HL-60/S4 treated with phorbol 12-myristate 13-acetate at 8.2 ng/mL for 4 days and 3 days (cell line): ENCODE data around the gene CSRNP3.
"Not testable (repeated sequence)": the region's sequence is repeated elsewhere in the genome, so short reads cannot be mapped to it uniquely, and the experiment has no call there.

Experiments
- in situ Hi-C: fragments of 300-500 bp; cut with MboI; formaldehyde crosslinking; loops from 2 replicates; pipeline ENCODE4 v1.15.0; 2022; ENCODE audit warnings: low sequenced_read_pairs

Gene CSRNP3

DNA sequence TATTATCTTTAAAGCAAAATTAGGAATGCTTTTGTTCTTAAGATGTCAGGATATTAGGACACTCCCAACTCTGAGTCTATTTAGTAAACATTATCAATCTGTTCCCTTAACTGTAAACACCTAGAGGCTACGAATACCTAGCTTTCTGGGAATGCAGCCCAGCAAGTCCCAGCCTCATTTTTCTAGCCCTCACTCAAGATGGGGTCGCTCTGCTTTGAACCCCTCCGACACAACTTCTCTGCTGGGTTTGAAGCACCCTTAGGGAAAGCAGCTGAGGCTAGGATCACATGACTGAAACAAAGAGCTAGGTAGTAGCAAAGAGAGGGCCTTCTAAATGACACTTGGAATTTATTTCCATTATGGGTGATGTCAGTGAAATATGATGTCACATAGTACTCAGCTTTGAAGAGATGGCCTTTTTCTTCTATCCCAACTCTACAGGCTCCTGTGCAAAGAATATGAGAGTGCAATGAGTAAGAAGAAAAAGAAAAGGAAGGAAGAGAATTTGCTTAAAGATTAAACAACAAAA, 114.7 kb downstream of the CSRNP3 start:
- in situ Hi-C loops: no loop called here

DNA sequence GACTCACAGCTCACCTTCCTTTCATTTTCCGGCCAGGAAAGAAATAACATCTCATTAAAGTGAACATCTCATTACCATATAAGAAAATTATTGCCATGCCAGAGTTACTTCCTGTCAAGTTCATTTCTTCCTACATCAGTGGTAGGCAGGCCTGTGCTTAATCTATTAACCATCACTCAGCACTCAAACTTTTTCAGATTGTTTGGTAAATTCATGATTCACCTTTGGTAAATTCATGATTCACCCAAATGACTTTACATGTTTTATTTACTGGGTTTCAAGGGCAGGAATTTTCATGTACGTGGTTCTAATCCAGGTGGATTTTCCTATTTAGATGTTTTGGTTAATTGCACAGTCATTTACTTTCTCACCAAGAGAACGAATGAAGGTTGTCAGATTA, 116.5 kb downstream of the CSRNP3 start:
- in situ Hi-C loops: no loop called here

DNA sequence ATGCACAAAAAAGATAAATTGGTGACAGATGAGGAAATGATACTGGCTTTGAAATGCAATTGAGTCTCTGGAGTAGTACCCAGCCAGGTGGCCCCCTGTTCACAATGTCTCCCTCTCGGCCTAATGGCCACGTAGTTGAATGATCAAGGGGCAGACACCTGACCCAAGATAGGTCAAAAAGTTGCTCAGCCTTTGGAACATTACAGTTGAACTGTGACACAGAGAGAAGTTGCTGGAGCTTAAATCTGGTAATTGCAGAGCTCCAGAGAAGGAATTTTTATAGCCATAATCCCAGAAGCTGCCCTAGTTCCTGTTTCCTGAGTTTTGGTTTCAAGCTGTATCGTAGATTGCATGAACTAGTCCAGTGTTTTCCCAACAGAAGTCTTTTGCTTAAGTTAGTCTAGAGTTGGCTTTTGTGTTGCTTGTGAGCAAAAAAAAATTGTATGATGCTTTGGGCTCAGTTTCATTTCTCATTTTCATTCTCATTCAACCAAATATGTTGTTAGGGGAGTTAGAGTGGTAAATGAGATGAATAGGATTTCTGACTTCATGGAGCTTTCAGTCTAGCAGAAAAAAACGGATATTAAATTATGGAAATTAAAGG, 117.9 kb downstream of the CSRNP3 start:
- in situ Hi-C loops: no loop called here

DNA sequence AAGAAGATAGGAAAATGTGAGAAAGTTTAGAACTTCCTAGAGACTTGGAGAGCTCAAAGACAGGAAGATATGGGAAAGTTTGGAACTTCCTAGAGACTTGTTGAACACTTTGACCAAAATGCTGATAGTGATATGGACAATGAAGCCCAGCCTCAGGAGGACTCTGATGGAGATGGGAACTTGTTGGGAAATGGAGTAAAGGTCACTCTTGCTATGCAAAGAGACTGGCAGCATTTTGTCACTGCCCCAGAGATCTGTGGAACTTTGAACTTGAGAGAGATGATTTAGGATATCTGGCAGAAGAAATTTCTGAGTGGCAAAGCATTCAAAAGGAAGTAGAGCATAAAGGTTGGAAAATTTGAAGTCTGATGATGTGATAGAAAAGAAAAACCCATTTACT, 121.5 kb downstream of the CSRNP3 start:
- in situ Hi-C loops: not testable (repeated sequence)

DNA sequence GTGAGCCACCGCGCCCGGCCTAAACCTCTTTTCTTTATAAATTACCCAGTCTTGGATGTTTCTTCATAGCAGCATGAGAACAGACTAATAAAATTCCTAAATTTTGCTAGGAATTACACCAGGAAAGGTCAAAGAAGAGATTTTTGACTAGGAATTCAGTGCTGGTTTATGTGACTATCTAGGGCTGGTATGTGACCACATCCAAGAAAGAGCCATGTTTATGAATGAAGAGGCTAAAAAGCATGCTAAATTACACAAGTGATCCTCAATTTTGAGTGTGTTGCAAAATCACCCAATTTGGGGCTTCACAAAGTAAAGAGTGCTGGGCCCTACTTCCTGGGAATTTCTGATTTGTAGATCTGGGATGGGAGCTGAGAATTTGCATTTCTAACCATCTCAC, 123.6 kb downstream of the CSRNP3 start:
- in situ Hi-C loops: no loop called here

DNA sequence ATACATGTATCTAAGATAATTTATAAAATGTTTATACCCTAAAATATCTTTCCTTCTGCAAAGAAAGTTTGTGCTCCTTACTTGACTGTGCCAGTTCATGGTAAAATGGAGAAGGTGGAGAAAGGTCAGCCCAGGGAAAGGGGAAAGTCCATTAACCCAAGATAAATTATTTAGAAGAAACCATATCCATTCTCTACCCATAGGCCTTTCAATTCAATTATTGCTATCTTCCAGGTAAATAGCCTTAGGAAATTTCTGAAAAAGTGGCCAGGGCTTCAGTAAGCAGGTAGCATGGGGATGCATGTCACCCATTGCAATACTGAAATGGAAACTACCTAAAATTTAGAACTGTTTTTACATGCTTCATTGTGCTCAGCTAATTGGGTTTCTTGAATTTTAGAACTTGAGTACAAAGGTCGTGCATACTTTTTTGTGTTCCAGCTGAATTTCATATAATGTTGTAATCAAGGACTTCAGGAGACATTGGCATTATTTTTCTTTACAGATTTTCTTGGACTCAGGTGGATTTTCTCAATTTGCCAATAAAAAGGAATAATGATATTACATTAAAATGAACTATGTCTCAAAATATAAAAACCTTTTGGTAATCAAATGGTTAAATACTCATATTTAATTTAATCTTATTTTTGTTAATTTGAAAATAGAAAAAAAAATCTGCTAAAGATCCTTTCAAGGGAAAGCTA, 124.9 kb downstream of the CSRNP3 start:
- in situ Hi-C loops: no loop called here

DNA sequence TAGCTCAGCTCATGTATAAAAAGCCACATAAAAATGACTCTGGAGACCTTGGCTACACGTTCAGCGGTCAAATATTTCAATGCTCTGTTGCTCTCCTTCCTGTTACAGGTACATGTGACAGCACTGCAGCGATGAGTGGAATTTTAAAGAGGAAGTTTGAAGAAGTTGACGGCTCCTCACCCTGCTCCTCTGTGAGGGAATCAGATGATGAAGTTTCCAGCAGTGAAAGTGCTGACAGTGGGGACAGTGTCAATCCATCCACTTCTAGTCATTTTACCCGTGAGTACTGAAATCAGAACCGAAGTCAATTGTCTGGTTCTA, 125.4 kb downstream of the CSRNP3 start:
- in situ Hi-C loops: no loop called here

DNA sequence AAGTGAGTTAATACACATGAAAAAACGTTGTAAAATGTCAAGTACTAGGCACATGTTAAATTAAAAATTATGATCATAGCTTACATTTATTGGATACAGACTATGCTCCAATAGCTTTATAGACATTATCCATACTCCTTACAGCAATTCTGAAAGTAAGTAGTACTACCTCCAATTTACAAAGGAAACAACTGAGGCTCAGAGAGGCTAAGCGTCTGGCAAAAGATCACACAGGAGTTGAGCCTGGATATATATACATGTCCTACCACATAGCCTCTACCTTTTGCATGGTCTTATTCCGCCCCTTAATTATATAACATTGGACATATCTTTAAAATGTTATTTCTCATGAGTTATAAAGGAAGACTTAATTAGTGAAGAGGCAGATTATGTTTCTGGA, 127.3 kb downstream of the CSRNP3 start:
- in situ Hi-C loops: no loop called here

DNA sequence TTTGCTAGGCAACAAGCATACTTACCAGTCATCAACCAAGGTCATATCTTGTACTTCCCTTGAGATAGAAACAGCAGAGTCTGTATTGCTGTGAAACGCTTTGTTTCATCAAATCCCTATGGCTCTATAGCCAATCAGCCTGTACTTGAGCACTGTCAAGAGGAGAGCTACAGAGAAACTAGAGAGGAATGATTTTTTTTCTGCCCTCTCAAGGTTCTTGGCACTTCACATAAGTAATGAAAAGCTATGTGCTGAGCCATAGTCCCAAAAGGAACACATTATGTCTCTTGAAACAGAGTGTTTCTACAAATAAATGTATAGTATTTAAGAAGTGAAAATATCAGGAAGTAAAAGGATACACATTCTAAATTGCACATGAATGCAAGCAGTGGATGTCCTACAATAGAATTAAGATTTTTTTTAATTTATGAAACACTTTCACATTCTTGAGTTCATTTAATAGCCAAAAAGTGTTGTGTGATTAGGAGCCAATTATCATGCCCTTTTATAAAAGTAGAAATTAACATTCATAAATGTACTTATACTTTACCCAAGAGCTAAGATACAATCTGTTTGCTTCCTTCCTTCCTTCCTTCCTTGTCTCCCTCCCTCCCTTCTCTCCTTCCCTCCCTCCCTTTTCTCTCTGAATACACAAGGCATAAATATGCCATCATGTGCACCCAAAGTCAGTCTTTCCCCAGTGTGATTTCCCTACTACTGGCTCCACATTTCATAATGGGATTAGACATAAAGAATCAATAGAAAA, 131.8 kb downstream of the CSRNP3 start:
- in situ Hi-C loops: no loop called here

DNA sequence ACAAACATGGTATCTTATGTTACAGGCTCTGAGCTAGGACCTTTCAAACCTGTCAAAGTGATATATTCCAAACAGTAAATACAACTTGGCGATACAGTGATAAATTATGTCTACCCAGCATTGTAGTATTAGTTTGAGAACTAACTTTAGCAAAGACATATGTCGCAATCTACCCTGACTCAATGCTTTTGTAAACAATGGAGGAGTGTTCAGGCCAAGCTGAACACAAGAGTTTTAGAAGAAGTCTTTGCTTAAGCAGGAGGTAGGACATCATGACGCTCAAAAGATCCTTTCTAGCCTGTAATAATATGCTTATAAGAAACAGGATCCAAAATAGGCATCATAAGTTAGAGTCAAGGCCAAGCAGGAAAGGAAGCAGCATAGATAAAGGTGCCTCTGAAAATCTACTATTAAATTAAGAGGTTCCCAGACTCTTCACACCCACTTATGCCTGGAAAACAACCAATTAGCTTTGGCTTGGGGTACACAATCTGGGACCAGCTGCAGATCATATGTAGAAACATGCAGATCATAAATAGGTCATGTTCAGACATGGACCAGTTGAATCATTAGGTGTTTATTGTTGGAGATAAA, 132.5 kb downstream of the CSRNP3 start:
- in situ Hi-C loops: no loop called here

DNA sequence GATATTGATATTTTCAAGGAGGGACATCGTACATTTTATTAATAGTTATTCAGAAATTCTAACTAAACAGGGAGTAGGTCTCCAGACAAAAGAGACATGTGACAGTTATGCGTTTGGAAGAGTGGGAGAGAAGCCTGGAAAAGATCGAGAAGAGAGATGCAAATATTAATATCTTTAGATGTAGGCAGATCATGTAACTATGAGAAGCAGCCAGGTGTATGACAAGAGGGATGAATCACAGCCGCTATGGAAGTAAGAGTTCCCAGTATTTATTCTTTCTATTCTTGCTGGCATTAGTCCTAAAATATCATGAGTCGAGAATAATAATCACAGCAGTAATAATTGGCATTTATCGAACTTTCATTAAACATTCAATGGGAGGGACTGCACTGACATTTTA, 140.2 kb downstream of the CSRNP3 start:
- in situ Hi-C loops: no loop called here

DNA sequence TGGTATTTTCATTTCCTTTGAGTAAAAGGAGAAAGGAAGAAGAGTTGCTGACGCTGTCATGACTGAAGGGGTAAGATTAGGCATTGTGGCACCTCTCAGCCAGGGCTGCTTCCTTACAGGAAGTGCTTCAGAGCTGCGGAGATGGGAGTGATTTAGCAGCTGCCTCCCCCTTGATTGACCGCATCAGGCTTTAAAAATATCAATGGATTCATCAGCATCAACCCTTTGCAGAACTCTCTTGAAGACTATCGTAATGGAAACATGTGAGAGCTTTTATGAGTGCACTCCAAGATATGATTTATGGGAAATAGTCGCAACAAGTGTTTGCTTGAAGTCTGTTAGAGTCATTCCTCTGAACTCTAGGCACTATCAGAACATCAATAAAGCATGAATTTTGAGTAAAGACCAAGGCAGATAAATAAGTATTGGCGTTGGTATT, 141.1 kb downstream of the CSRNP3 start:
- in situ Hi-C loops: no loop called here

DNA sequence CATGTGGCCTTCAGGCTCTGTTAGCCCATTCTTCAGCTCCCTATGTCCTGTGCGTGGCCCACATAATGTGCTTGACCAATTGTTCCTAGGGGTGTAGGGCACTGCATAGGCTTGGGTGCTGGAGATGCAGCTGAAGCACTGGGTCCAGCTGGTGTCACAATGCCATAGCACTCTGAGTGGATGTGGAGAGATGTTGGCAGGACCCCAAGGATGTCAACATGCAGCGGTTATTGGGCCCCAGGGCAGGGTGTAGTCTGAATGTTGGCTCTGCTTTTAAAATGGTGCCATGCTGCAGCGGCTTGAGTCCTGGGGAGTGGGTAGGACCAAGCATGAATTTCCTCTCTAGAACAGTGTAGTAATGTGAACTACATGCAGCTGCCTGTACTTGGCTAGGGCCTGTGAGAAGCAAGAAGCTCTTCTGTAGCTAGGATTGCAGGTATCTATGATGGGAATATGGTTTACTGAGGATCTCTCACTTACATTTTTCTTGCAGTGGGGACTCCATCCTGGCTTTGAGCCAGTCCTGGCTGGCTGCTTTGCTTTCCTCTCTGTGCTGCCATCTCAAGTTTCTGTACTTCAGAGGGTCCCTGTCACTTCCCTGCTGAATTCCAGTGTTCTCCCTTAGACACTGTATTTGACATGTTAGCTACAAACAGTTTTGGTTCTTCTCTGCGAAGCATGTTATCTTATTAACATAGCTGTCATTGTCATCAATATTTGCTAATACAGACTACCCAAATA, 148.4 kb downstream of the CSRNP3 start:
- in situ Hi-C loops: no loop called here

DNA sequence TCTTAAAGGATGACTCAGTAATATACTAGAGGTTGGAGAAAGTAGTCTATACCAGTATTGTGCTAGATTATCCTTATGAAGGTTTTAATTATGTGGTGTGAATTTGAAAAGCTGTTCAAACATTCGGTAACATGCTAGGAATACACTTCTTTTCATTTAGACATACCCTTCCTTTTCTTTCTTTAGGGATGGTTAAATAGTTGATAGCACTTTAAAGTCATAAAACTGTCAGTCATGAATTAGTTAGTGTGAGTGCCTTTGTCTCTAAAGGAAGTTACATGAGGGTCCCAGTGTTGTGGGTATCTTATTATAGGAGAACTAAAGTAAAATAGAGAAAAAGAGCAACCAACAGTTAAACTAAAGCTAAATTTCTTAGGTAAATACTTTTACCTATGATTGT, 149.3 kb downstream of the CSRNP3 start:
- in situ Hi-C loops: no loop called here

DNA sequence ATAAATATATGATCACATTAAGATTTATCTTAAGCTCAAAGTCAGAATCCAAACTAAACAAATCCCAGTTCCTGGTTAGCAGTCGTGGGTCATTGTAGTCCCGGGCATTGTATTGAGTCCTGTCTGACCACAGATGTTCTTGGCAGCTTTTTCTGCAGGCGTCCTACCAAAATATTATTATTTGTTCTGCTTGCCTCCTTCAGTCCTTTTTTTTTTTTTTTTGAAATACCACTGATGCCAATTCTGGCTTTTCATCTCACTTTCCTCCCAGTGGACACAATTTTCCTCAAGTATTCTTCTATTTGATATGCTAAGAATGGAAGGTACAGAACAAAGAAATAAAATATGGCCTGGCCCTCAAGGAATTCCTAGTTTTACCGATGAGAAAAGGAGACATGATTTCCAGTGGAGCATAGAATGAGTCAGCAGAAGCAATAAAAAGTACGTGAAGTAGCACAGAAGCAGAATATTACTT, 151.6 kb downstream of the CSRNP3 start:
- in situ Hi-C loops: no loop called here

DNA sequence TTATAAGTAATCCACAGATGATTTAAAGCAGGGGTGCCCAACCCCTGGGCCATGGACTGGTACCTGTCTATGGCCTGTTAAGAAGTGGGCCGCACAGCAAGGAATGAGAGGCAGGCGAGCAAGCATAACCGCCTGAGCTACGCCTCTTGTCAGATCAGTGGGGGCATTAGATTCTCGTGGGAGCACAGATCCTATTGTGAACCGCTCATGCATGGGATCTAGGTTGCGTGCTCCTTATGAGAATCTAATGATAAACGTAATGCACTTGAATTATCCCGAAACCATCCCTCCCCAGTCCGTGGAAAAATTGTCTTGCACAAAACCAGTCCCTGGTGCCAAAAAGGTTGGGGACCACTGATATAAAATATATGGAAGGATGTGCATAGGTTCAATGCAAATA, 153.7 kb downstream of the CSRNP3 start:
- in situ Hi-C loops: no loop called here

DNA sequence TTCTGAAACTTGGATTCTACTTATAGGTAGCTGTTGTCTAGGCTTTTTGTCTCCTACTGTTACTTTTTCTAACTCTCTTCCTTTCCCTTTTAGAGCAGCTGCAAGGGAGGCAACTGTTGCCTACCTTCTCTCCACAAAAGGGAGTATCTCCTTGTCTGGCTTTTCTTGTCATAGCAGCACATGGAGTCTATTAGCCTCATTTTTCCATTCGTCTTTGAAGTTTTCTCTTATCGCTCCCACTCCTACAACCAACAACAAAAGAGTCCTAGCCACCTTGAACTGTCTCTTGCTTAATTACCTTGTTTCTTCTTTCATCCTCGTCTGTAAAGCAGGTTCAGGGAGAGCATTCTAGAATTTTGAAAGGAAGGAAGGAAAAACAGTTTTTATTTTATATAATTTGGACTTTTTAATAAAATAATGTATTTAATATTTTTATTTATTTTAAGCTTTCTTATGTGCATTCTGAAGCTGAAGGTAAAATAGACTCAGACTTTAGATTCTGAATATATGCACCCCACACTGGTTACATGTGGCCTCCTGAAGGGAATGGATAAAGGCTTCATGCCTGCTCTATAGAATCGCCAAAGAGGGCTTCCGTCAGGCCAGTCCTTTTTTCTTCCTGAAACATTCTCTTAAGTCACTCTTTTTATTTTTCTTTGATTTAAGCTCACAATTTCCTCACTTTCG, 154.4 kb downstream of the CSRNP3 start:
- in situ Hi-C loops: no loop called here

DNA sequence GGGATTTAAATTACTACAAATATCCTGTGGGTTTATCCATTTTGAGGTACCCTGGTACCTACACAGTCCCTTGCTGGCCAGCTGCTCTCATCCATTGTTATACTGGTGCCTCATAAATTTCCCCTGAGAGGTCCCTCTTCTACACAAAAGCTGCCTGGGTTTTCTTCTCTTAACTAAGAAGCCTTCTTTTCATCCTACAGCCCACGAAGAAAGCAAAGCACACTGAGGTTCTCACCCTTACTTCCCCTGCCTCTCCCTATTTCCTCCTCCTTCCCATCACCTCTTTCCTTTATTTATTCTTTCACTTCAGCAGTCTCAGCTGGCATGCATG, 154.9 kb downstream of the CSRNP3 start:
- in situ Hi-C loops: no loop called here

DNA sequence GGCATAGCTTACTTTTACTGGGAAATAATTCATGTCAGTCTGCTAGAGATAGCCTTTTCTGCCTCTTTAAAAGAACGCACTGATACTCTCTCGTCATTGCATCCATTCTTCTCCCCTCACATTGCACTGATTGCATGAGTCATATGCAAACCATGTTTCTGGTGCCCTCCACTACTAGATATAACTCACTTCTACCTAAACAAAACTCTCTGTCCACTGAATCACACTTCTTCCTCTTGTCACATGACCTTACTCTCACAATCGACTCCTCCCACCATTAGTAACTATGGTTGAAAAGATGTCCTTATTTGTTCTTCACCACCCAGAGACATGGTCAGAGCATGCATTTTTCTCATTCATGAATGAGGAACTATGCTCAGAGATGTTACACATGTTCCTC, 158.0 kb downstream of the CSRNP3 start:
- in situ Hi-C loops: no loop called here

DNA sequence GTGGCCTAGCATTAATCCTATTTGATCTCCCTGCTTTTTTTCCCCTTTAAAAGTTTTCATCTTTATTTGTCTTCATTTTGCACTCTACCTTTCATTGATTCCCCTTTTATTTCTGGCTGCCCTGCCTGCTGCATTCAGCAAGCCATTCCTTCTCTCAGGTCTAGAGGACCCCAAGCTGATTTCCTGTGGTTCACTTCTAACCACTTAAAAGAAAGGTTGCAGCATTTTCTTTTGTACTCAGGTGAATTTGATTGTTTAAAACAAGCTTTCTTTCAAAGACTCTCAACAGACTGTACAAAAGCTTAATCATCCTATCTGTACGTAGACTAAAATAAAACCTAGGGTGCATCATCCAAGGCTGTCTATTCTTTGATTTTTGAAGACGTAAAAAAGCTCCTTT, 160.3 kb downstream of the CSRNP3 start:
- in situ Hi-C loops: no loop called here
